22Rv1 (cell line): ENCODE results near the gene SLC25A26.

ENCODE experiments used
- H3K27ac ChIP-seq: fragments of 450-650 bp; 2 replicates; pipeline ENCODE4 v1.5.1; 2017
- ZFX ChIP-seq: fragments of 450-650 bp; IDR thresholded peaks from 2 replicates; pipeline ENCODE4 v1.6.1; 2017; ENCODE audit warnings: antibody characterized with exemption, borderline replicate concordance
- TF ChIP-seq, protein P1 (sequence below): fragments of 450-650 bp; IDR thresholded peaks from 2 replicates; pipeline ENCODE4 v1.5.1; 2017; ENCODE audit warnings: mild to moderate bottlenecking

Gene SLC25A26

GRCh38 chr3:66383998-66384745, 163.4 kb downstream of the SLC25A26 start:
- TF ChIP-seq, protein P1, sequence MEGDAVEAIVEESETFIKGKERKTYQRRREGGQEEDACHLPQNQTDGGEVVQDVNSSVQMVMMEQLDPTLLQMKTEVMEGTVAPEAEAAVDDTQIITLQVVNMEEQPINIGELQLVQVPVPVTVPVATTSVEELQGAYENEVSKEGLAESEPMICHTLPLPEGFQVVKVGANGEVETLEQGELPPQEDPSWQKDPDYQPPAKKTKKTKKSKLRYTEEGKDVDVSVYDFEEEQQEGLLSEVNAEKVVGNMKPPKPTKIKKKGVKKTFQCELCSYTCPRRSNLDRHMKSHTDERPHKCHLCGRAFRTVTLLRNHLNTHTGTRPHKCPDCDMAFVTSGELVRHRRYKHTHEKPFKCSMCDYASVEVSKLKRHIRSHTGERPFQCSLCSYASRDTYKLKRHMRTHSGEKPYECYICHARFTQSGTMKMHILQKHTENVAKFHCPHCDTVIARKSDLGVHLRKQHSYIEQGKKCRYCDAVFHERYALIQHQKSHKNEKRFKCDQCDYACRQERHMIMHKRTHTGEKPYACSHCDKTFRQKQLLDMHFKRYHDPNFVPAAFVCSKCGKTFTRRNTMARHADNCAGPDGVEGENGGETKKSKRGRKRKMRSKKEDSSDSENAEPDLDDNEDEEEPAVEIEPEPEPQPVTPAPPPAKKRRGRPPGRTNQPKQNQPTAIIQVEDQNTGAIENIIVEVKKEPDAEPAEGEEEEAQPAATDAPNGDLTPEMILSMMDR, result no peak
- no peak for TF ChIP-seq ZFX
- no peak overlapping the region for H3K27ac ChIP-seq

GRCh38 chr3:66385066-66385465, 164.3 kb downstream of the SLC25A26 start:
- no peak overlapping the region for H3K27ac ChIP-seq
- TF ChIP-seq, protein P1, result no peak
- no peak for TF ChIP-seq ZFX

DNA sequence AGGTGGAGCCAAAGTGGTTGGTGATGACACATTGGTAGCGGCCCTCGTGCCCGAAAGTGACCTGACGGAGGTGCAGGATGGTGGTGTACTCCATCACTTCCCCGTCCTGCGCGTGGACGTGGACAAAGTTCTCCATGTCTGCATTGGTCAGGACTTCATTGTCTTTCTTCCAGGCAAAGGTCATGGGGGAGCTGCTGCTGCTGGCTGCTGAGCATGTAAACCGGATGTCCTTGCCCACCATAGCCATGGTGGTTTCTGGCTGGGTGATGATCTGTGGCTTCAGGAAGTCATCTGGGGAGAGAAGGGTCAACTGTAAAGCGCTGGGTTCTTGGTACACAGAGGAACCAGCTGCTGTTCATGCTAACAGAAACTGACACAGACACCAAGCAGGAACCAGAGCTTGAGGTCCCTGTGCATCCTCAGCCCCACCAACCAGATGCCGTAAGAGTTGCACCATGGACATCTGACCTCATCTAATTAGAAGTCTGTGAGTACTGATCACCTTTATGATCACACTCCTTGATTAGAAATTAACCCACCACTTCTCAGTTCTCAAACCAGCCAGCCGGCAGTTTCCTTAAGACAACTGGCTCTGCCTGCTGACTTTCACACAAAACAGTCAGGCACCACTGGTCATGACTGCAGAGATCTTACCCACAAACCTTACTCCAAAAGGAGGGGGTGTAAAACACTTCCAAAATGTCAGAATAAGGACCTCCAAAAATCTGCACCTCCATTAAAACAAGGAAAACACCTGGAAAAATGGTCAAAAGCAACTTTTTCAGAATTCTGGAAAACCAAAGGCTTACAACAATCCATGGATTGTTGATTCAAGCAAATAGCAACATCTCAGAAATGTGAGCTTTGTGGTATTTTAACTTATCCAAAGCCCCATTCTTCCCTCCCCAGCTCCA, 165.5 kb downstream of the SLC25A26 start:
- no peak overlapping the region for H3K27ac ChIP-seq
- TF ChIP-seq, protein P1, result no peak
- no peak for TF ChIP-seq ZFX

DNA sequence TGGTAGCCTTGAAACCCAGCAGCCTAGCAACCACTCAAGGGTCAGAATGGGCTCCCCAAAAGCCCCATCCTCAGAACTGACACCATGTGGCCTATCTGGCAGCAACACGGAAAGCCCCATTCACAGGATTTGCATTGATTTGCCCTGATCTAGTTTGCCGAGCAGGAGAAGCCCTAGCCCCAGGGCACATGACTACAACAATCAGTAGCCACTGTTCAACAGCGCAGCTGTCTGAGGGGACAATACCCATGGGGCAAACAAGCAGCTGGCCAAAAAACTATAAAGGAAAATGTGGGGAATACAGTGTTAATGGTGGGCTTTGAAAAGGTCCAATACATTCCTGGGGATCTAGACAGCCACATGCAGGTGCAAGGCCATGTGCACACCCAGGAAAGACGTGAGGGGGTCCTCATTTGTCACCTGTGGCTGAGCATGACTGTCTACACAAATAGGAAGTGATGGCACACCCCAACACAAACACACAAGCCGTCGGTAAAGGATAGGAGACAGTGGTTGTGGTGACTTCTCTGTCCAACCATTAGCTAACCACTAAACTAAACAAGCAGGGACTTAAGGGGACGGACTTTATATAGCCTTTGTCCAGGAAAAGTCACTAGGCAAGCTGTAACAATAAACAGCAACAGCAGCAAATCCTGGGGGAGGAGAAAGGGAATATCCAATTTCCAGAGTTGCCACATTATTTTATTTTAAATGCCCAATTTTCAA, 166.3 kb downstream of the SLC25A26 start:
- no peak overlapping the region for H3K27ac ChIP-seq
- TF ChIP-seq, protein P1, result no peak
- TF ChIP-seq ZFX, result no peak

DNA sequence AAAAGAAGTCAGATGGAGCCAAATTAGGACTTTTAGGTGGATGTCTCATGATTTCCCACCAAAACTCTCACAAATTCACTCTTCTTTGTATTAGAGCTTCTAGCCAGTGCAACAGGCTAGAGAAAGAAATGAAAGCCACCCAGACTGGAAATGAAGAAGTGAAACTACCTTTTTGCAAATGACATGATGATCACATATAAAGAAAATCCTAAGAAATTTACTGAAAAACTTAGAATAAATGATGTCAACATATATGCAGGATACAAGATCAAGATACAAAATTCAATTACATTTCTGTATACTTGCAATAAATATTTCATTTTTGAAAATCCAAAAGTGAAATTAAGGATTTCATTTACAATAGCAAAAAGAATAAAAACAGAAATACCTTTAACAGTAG, 169.2 kb downstream of the SLC25A26 start:
- no peak overlapping the region for H3K27ac ChIP-seq
- no peak for TF ChIP-seq ZFX
- TF ChIP-seq, protein P1, result no peak

- no peak overlapping the region for H3K27ac ChIP-seq
- no peak for TF ChIP-seq ZFX
- TF ChIP-seq, protein P1, result no peak
Measured at GRCh38 chr3:66392512-66392911, 171.7 kb downstream of the SLC25A26 start.
